OCI-M1 (cell line): ENCODE data around the gene CFAP58.

ENCODE experiments used
- DNase-seq: peaks from one replicate; lab custom pipeline; 2025; lab: John Stamatoyannopoulos, UW

Gene CFAP58

DNA sequence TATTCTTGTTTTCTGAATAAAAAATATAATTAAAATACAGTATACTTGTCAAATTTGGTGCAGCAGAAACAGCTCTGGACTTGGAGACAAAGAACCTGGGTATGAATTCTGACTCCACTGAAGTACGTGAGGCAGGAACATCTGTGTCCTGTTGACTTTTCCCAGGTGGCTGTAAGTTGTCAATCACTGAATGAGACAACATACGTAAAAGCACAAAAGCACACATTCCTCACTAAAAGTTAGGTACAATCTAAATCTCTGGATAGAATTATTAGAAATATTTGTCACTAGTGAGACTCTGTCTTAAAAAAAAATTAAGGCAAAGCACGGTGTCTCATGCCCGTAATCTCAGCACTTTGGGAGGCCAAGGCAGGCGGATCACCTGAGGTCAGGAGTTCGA lies 18.1 kb downstream of the CFAP58 start:
- no peak for DNase-seq

DNA sequence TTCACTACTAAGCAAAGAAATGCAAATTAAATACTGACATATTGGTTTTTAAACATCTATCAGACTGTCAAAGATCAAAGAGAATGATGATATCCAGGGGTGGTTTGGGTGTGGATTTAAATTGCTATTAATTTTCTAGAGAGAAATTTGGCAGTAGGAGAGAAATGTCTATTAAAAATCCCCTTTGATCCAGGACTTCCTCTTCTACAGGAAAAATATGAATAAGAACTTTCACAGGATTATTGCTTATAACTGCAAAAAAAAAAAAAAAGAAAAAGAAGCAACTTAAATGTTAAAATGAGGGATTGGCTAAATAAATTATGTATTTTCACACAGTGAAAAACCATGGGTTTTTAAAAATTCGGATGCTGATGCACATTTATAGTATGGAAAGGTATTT lies 21.0 kb downstream of the CFAP58 start:
- DNase-seq: no peak

DNA sequence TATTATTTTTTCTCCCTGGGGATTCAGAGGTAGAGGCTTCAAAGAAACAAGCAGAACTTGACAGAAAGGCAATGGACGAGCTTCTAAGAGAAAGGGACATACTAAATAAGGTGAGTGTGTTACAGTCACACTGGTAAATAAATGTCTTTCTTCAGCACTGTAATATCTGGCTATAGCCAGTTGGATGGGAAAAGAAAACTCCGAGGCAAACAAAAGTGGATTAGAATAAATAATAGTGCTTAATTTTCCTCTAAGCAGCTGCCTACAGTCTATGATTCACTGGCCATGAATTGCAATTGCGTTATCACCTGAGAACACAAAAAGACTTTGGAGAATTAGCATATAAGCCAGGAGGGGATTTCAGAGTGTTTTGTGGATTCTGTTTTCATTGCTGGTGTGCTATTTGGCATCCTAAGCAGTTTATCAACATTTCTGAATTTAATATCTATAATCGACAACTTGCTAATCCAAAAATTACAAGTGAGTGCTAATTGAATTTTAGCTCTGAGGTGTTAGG lies 23.2 kb downstream of the CFAP58 start:
- DNase-seq: no peak

DNA sequence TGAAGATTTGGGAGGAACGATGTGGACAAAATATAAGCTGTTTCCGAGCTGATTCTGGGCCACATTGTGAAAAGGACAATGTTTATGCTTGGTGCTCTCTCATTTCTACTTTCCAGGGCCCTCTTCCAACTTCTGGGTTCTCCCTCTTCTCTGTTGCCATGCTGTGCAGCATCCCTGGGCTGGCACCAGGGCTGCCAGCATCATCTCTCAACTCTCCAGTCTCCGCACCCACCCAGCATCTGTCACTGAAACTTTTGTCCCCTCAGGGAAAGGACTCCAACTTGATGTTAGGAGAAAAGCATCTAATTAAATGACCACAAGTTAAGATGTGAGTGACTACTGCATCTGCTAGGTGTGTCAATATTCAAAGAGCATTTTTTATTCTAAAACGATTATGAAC lies 26.7 kb downstream of the CFAP58 start:
- DNase-seq: no peak

DNA sequence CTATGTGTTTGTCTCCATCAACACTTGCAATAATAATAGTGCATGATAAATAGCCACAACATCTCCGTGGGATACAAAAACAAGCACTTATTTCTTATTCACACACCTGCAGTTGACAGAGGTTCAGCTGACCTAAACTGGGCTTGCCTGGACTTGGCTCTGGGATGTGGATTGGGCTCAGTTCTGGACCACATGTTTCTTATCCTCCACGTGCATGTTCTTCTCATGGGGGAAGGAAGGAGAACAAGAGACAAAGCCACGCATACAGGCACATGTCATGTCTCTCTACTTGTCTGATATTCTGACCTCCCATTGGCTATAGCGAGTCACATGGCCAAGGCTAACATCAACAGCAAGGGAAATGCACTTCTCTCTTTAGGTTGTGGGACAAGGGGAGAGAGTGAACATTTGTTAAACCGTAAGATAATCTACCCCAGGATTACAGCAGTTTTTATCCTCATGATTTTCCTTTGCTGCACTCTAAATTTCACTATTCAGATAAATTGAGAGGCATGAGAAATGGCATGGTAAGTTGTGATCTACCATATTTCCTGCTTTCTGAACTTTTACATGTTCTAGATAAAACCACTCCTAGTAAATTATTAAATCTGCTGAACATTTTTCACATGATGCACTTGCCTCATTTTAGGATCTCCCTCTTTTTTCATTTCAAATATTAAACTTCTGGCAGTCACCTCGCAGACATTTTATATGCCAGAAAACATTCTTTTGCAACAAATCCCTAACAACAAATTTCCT lies 33.7 kb downstream of the CFAP58 start:
- peak; percentile 42 for DNase-seq

DNA sequence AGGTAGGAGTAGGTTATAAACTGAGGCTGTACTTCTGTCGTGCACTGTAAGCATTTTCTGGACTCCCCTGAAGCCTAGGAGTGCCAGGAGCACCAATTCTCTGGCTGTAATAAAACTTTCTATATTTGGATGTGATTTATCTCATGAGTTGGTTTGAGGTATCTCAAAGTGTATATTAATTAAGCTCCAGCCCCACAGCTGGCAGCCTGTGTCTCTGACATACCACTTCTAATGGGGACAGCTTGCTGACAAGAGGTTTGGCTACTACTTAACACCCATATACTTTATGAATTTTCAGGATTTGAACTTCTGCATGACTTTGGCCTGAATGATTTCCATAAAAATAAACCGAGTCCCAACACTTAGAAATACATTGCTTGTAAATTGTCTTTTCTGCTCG lies 35.2 kb downstream of the CFAP58 start:
- no peak for DNase-seq

DNA sequence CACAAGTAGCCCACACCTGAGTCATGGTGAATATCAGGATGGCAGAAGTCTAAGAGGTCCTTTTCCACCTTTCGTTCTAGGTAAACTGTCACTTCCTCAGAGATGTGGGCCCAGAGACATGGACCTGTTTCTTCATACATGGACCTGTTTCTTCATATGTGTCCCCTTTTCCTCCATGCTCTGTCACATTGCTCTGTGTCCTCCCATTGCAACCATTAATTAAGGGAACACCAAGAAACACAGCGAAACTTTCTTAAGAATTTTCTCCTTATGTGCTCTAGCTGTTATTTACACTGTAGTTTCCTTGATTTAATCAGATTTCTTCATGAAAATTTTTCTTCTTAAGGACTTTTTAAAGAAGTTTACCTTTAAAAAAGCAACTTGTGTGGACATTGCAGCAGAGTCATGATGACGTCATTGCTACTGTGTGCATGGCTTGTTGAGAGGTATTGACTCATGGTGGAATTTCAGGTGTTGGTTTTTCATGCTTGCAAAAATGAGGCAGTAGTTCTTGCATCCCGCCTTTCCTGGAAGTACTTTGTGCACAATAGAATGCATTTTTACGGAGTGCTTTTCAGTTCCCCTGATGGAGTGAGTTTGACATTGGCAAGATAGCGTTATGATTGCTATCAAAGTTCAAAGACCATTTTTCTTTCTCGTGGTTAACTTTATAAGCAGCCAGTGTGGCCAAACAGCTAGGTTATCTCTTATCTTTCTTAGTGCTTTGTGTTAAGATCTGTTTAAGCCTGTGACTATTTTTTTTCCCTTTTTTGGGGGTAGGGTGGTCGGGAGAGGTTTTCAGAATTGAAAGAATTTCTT lies 37.7 kb downstream of the CFAP58 start:
- DNase-seq: no peak

DNA sequence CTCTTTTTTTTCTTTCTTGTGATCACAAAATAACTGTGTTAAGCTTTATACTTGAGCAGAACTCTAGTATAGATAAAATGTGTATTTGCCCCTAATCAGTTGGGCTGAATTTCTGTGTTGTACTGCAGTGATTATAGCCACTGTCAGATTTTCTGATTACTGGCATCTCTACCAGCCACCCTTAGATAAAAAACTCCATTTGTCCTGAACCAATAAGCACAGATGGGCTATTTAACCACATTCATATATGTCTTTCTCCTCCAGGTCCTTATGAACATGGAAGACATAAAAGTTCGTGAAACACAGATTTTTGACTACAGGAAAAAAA lies 38.3 kb downstream of the CFAP58 start:
- no peak for DNase-seq

DNA sequence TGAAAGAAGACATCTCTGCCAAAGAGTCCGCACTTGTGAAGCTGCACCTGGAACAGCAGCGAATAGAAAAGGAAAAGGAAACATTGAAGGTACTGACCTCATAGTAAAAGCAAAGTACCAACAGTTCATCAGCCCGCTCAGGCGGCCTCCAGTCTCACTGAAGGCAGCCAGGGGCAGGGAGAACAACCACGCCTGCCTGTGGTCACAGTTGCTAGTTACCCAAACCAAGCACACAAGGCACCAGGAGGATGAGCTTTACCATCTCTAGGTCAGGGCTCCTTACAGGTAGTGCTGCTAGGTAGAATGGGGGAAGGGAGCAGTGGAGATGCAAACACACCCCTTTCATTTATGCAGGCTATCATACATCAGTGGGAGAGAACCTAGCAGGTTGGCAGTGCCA lies 39.8 kb downstream of the CFAP58 start:
- no peak for DNase-seq

DNA sequence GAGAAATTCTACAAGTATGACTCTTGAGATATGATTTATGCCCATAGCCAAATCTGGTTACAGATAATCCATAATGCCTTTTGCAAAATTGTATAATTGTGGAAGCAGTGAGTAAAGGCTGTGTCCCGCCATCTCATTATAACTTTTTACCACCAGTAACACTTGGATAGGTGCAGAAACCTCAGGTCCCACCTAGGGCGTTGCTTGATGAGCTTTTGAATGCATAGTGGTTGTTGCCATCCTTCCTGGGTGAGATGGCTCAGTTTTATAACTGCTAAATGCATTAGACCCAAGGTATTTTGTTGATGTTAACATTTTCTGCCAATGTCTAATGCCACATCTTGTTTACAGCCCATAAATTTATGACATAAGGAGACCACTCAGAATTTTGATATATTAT lies 42.9 kb downstream of the CFAP58 start:
- no peak for DNase-seq

DNA sequence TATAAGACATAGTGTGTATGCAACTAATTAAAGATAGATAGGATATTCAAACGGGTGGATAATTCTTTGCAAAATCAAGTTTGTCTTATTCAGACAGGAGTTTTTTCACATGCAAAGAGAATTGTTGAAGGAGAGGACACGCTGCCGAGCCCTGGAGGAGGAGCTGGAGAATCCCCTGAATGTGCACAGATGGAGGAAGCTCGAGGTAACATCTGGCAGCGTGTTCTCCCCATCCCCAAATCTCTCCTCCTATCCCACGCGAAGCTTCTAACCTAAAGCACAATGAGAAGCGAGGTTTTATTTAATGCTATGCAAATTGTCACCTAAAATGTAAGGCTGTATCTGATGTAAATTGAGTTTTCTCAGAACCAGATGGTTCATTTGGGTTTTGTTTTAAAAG lies 50.0 kb downstream of the CFAP58 start:
- no peak for DNase-seq

DNA sequence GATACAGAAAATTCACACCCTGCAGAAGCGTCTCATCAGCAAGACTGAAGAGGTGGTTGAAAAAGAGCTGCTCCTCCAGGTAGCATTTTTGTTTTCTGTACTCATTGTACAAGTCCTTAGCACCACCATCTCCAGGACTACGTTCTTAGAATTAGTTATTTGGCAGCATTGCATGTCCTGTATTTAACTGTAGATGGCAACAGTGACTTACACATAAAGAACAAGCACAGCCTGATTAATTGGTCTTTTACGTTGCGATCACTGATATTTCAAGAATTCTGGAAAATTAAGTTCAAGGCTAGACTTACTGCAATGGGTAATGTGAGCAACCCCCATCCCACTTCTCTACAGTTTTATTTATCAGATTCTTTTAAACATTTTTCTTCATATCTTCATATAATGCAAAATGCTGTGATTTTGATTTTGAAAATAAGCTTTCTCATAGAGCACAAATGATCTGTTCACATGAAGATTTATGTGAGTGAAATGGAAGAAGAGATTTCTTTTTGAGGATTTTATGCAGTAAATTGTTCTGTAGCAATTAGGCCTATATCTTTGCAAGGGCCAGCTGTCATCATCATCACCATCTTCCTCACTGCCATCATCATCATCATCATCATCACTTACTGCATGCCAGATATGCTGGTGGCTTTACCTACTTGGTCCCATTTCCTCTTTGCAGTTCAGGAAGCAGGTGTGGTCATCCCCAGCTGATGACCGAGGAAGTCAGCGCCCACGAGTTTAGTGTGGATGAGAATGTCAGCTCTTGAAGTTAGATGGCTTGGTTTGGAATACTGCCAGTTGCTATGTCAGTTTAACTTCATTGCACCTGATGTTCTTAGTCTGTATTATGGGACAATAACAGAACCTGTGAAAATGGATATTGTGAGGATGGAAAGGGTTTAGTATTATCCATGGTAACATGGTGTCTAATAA lies 53.4 kb downstream of the CFAP58 start:
- DNase-seq: peak; percentile 62

DNA sequence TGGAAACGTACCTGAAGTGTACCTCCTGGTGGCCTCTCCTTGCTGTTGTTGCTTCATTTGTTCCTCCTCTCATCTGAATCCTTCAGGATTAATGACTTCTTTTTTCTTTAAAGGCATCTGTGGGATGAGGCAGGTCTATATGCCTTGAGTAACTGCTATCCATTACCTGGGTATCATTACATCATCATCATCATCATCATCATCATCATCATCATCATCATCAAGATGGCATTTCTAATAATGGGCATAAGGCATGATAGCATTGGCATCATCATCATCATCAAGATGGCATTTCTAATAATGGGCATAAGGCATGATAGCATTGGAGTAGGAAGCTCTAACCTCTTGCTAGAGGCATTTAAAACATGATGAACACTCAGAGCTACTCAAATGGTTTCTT lies 59.9 kb downstream of the CFAP58 start:
- no peak for DNase-seq

DNA sequence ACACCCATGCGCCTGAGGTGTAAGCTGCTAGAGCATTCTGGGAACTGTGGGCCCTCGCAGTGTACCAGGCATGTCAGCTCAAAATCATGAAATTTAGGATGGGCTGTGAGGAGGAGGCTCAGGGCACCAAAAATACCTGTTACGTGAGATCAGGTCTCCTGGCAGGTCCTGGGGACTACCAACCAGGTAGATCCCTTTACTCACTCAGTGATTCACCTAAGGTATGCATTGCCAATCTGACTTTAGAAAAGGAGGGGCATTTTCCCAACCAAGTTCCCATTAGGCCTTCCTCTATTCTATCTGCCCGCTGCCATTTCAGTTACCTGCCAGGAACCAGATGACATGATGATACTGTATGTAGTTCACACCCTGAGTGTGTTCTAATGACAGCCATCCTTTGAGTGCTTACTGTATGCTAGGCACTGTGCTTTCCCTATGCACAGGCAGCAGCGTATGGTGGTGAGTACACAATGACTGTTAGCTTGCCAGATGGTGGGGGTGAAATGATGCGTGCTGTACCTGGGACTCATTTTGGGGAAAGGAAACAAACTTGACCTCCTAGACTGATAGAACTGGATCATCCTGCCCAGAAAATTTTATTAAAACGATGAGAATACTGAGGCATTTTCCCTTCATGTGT lies 62.0 kb downstream of the CFAP58 start:
- DNase-seq: no peak

DNA sequence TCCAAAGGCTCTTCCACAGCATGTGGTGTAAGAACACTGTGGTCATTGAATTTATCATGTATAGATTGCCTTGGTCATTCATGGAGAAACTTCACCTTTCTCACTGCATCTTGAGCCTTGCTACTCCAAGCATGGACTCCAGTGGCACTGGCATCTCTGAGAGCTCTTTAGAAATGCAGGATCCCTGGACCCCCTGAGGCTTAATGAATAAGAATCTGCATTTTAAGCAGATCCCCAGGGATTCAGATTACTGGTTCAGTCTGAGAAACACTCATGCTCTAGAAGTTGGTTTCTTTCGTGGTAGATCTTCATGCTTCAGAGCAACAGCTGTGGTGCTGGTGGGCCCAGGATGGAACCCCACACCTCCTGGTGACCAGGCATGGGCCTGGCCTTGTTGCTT lies 63.2 kb downstream of the CFAP58 start:
- DNase-seq: no peak

DNA sequence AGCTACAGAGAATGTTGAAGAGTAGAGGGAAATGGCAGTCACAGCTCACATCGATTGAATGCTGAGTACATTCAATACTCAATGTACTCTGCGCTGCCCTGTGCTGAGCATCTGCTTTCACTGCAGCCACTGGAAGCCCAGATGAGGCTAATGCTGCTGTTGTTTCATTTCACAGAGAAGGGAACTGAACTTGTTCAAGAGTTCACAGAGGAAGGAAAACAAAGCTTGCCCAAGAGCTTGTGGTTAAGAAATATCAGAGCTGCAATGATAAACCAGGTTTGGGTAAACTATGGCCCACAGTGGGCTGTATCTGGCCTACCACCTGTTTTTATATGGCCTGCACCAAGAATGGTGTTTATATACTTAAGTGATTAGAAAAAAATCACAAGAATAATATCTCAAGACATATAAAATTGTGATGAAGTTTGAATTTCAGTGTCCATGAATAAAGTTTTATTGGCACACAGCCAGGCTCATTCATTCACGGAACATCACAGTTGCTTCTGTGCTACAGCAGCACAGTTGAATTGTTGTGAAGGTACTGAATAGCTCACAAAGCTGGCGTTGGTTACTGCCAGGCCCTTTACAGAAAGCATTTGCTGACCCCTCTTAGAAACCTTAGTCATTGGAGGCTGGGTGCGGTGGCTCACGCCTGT lies 64.1 kb downstream of the CFAP58 start:
- peak; percentile 60 for DNase-seq

DNA sequence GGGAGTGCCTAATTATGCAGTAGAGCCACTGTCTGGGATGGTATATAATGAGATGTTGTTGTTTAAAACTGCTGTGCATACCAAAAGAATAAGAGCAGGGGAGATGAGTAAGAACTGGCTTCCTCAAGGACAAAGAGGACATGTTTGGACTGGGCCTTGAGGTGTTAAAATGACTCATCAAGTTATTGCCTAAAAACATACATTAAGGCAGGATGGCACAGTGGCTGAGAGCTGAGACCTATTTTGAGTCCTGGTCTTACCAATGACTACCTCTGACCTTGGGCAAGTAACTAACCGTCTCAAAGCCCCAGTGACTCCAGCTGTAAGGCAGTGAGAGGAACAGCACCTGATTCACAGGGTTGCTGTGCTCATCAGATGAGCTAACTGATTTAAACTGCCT lies 71.1 kb downstream of the CFAP58 start:
- no peak for DNase-seq

DNA sequence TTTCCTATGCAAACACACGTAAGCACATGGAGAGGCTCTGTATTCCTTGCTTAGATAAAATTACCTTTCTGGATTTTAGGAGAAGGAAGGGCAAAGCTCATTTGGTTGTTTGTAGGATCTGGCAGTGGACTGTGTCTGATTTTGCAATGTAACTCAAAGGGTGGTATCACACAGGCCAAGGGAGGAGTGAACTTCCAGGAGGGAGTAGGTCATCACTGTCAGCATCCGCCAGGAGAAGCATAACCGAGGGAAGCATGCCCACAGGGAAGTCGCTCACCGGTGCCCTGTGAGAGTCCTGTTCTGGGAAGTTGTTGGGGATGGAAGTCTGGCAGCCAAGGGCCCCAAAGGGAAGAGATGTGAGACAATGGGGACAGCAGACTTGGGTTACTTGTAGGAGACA lies 74.4 kb downstream of the CFAP58 start:
- DNase-seq: no peak

DNA sequence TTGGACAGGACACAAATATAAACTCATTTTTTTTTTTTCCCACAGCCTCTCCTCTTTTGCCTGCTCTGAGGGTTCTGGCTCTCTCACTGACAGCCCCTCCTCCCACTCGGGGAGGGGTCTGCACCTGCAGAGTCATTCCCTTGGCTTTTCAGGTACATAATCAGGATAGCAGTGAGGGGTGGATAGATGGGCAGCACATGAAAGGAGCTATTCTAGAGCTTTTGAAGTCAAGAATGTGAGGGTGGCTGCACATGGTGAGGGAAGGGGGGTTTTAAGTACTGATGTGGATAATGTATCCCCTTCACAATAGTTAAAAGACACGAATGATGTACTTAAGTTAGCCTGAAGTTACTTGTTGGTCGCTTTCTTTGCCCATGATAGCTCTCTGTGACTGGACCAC lies 76.2 kb downstream of the CFAP58 start:
- DNase-seq: no peak

DNA sequence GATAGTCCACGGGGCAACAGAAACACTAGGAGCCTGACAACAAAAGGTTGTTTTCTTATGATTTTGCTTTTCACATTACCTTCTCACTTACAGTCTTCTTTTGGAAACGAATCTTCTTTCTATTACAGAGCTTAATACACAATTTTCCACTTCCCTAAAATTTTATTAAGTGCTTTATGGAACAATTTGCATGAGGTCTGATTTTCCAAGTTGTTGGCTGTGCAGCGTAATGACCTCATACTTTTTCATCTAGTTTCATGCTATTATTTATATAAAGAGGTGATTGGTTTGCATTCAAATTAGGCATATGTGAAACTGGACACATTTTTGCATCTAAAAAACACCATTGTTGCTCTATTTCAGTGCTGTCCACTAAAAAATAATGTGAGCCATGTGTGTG lies 76.7 kb downstream of the CFAP58 start:
- no peak for DNase-seq

DNA sequence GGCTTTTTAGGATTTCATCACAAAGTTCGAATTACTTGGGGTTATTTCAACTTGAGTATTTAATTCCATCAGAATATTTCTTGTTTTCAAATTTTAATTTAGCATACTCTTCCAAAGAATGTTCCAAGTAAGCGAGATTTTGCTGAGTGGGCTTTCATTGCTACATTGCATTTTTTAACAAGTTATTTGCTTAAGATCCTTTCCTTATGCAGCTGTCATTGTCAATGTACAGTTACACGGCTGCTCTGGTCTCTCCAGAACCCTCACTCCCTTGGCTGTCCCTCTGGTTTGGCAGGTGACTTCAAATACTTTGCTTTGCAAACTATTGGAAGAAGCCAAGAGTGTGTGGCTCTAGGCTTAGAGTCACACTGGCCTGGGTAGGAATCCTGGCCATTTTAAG lies 80.0 kb downstream of the CFAP58 start:
- DNase-seq: no peak
